Smooth muscle cell (in vitro differentiated cells): ENCODE data around the gene ASF1B. TPM values are rescaled to one million over a fixed set of nuclear protein-coding genes. Genes with fewer than 3 reads are reported as not detected.

ENCODE experiments used
- DNase-seq: peaks from one replicate; lab custom pipeline; 2025; ENCODE audit not compliant: unreplicated experiment; lab: John Stamatoyannopoulos, UW
- H2AFZ ChIP-seq: fragments of 200-600 bp; sonication (generic); 2 replicates; pipeline ENCODE4 v1.6.0; 2016; ENCODE audit warnings: antibody characterized with exemption, low read depth, mild to moderate bottlenecking
- H3F3A ChIP-seq: fragments of 200-600 bp; sonication (generic); 2 replicates; pipeline ENCODE4 v1.6.0; 2017; ENCODE audit warnings: antibody characterized with exemption, low read depth
- H3K27ac ChIP-seq: fragments of 200-600 bp; sonication (generic); 2 replicates; pipeline ENCODE4 v1.5.1; 2016; ENCODE audit warnings: low read depth, mild to moderate bottlenecking
- H3K27me3 ChIP-seq: fragments of 200-600 bp; sonication (generic); 2 replicates; pipeline ENCODE4 v1.6.1; 2016; ENCODE audit warnings: low read depth, mild to moderate bottlenecking
- H3K36me3 ChIP-seq: fragments of 200-600 bp; sonication (generic); 2 replicates; pipeline ENCODE4 v1.5.1; 2016; ENCODE audit warnings: low read depth
- H3K4me1 ChIP-seq: fragments of 200-600 bp; sonication (generic); 2 replicates; pipeline ENCODE4 v1.5.1; 2016; ENCODE audit warnings: low read depth
- H3K4me2 ChIP-seq: fragments of 200-600 bp; sonication (generic); 2 replicates; pipeline ENCODE4 v1.6.0; 2016; ENCODE audit warnings: mild to moderate bottlenecking
- H3K4me3 ChIP-seq: fragments of 200-600 bp; sonication (generic); 2 replicates; pipeline ENCODE4 v1.5.1; 2016; ENCODE audit warnings: mild to moderate bottlenecking
- H3K79me2 ChIP-seq: fragments of 200-600 bp; sonication (generic); 2 replicates; pipeline ENCODE4 v1.6.0; 2016; ENCODE audit warnings: low read depth, mild to moderate bottlenecking
- H3K9ac ChIP-seq: fragments of 200-600 bp; sonication (generic); 2 replicates; pipeline ENCODE4 v1.6.0; 2016; ENCODE audit warnings: low read depth
- H3K9me3 ChIP-seq: fragments of 200-600 bp; sonication (generic); replicated peaks from 2 replicates; pipeline ENCODE4 v1.5.1; 2016; ENCODE audit warnings: low read depth
- H4K20me1 ChIP-seq: fragments of 200-600 bp; sonication (generic); 2 replicates; pipeline ENCODE4 v1.6.0; 2016; ENCODE audit warnings: low read depth
- WGBS: methylation state at CpG from one replicate; pipeline ENCODE4 v1.1.7; 2016; ENCODE audit warnings: low lambda C conversion rate; 5-methylcytosine and 5-hydroxymethylcytosine counted together
- polyA plus RNA-seq: library from polyadenylated mRNA; unstranded; fragments of >200 nt; fragmentation: Nextera tagmentation; extraction: Ambion mirVana; gene quantifications from 2 replicates; pipeline ENCODE4 v1.2.1, GENCODE V29; 2016
- total RNA-seq: library from RNA; depleted of rRNA; stranded (reverse); fragments of >200 nt; gene quantifications from 2 replicates; pipeline ENCODE4 v1.2.3, GENCODE V29; 2014
- TF ChIP-seq, protein P1 (sequence below): fragments of 200-600 bp; sonication (generic); IDR thresholded peaks from 2 replicates; pipeline ENCODE4 v1.5.1; 2017; ENCODE audit warnings: borderline replicate concordance, mild to moderate bottlenecking, antibody characterized with exemption; ENCODE audit not compliant: insufficient read depth, poor library complexity, severe bottlenecking

ASF1B gene
- total and polyA plus RNA-seq, 2 experiments from 2014 or later, result 11.3 to 13.4 TPM

DNA sequence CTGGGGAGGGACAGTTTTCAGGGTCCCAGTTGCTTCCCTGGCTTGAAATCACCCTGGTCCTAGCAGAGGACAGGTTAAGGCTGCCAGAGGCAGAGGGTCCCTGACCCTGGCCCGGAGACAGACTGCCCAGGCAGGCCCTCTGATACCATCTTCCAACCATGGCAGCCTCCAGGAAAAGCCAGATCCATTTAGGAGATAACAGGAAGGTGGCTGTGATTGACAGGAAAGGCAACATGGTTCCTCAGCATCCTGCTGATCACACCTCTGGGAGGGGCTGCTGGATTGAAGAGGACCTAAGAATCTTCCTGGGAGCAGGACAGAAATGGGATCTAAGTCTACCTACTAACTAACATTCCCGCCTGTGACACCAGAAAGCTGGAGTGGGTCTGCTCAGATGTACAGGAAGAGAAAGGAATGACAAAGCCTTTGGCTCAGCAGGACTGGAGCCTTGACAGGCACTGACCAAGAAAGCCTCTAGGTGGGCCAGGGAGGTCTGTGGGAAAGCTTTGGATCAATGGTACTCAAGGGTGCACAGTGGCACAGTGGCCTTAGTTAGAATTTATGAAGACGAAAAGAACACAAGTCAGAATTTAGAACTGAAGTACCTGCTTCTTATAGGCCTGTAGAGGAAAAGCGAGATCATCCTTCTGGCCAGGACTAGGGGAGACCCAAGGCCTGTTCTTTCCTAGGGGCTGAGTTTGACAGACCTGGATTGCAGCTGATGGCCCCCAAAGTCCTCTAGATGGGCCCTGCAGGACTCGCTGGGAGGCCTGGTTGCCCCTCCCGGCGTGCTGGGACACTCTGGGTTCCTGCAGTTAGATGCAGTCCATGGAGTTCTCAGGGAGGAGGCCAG is 16.5 kb downstream of the ASF1B start:
- H3K36me3 ChIP-seq, result no peaks in the 10 kb centered on the region
- H3K4me3 ChIP-seq, result no peak overlapping the region
- H3K4me2 ChIP-seq, result no peak overlapping the region
- peak overlapping the region; percentile 73 for H3K27ac ChIP-seq
- no peak overlapping the region for H2AFZ ChIP-seq
- TF ChIP-seq, protein P1, sequence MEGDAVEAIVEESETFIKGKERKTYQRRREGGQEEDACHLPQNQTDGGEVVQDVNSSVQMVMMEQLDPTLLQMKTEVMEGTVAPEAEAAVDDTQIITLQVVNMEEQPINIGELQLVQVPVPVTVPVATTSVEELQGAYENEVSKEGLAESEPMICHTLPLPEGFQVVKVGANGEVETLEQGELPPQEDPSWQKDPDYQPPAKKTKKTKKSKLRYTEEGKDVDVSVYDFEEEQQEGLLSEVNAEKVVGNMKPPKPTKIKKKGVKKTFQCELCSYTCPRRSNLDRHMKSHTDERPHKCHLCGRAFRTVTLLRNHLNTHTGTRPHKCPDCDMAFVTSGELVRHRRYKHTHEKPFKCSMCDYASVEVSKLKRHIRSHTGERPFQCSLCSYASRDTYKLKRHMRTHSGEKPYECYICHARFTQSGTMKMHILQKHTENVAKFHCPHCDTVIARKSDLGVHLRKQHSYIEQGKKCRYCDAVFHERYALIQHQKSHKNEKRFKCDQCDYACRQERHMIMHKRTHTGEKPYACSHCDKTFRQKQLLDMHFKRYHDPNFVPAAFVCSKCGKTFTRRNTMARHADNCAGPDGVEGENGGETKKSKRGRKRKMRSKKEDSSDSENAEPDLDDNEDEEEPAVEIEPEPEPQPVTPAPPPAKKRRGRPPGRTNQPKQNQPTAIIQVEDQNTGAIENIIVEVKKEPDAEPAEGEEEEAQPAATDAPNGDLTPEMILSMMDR, result no peak
- no peak overlapping the region for H3K9ac ChIP-seq
- no peaks in the 10 kb centered on the region for H3K9me3 ChIP-seq
- H3K79me2 ChIP-seq, result peaks cover 24% of the 10 kb centered on the region
- 95% methylated on average over 7 of the region's 7 CpGs for WGBS
- no peak for DNase-seq
- peaks cover 11% of the 10 kb centered on the region for H3F3A ChIP-seq
- peaks cover 21% of the 10 kb centered on the region for H4K20me1 ChIP-seq
- peaks cover 16% of the 10 kb centered on the region for H3K4me1 ChIP-seq
- no peaks in the 10 kb centered on the region for H3K27me3 ChIP-seq

DNA sequence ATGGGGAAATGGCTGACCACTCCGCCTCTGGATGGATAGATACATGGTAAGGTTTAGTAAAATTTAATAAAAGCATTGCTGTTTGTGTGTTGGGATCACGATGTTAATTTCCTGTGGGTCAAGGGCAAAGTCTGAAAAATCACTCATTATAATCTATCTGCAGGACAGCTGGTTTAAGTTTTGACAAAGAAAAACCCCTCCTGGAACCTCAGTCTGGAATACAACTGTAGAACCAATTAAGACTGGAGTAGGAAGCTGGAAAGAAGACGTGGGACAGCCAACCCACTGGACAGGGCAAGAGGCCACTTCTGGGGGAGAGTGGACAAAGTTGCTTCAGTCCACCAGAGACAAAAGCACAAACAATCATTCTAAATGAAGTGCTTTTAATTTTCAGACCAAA is 17.2 kb downstream of the ASF1B start:
- H3K36me3 ChIP-seq, result no peaks in the 10 kb centered on the region
- no peak for DNase-seq
- peaks cover 11% of the 10 kb centered on the region for H3F3A ChIP-seq
- TF ChIP-seq, protein P1, result no peak
- H3K27me3 ChIP-seq, result no peaks in the 10 kb centered on the region
- H2AFZ ChIP-seq, result no peak overlapping the region
- 78% methylated on average over 3 of the region's 3 CpGs for WGBS
- H3K27ac ChIP-seq, result peak overlapping the region; percentile 73
- H3K4me3 ChIP-seq, result no peak overlapping the region
- H3K9ac ChIP-seq, result no peak overlapping the region
- no peaks in the 10 kb centered on the region for H3K9me3 ChIP-seq
- peaks cover 16% of the 10 kb centered on the region for H3K4me1 ChIP-seq
- H3K4me2 ChIP-seq, result peak overlapping the region; percentile 95
- H3K79me2 ChIP-seq, result peaks cover 30% of the 10 kb centered on the region
- peaks cover 27% of the 10 kb centered on the region for H4K20me1 ChIP-seq

DNA sequence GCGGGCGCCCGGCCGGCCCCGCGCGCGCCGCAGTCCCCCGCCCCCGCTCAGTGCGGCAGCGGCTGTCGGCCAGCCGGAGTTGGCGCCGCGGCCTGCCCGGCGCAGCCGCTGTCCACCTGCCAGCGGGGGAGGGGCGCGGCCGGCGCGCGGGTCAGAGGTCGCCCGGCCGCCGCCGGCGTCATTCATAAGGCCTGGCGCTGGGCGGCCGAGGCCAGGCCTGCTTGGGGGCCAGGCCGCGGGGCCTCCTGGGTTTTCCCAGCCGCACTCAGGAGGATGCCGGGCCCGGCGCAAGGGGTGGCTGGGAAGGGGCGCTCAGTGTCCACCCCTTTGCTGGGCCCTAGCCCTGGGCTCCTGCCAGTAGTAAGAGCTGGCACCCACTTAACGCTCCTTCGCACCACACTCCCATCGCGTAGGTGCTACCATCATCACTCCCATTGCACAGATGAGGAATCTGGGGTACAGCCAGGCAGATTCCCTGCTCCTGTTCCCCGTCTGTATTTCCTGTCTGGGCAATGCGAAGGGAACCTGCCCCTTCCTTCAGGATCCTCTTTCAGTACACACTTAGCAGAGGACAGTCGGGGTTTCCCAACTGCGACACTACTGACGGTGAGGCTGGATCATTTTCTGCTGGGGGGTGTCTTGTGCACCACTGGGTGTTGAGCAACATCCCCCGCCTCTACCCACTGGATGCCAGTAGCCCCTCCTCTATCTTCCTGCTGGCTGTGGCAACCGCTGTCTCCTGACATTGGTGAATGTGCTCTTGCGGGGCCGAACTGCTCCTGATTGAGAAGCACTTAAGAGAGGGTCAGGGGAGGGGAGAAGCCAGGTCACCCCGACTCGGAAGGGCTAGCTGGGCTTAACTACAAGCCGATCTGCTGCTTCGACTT is 18.0 kb downstream of the ASF1B start:
- Histone ChIP-seq H3K27me3 (no peaks in the 10 kb centered on the region), H3K9ac (peak overlapping the region; percentile 76), H3K4me3 (peak overlapping the region; percentile 64), H3K79me2 (peaks cover 38% of the 10 kb centered on the region), H3K4me2 (peak overlapping the region; percentile 95), H2AFZ (peak overlapping the region; percentile 77), H3K27ac (peak overlapping the region; percentile 73), H3K36me3 (no peaks in the 10 kb centered on the region), H4K20me1 (peaks cover 34% of the 10 kb centered on the region), H3K9me3 (no peaks in the 10 kb centered on the region), H3F3A (peaks cover 11% of the 10 kb centered on the region), H3K4me1 (peaks cover 16% of the 10 kb centered on the region)
- no peak for DNase-seq
- 21% methylated on average over 50 of the region's 61 CpGs for WGBS
- TF ChIP-seq, protein P1, result no peak
